ENCODE data around the gene PRR15L. TPM values are rescaled to one million over a fixed set of nuclear protein-coding genes. Genes with fewer than 3 reads are reported as not detected.

The PRR15L gene
- total and polyA plus RNA-seq, 2 of the 8 experiments (the other 6 are each of a cell fraction or from before 2014, with no cell fraction given): 0.26 to 1.1 TPM

GRCh38 chr17:47931848-47932247, 25.8 kb downstream of the PRR15L start:
- FAIRE-seq: no peak
- no peaks in the 10 kb centered on the region for H3K79me2 ChIP-seq (ENCODE audit: control insufficient read depth in 1 of 2, insufficient read depth in 2 of 2, low read length in 2 of 2)
- ChIA-PET POLR2A (ENCODE audit: partially characterized antibody) (interaction anchor here (0.6 to 2.4 kb wide), 5 partner anchors 10 to 42 kb away, joined by 3 to 8 read pairs (median 3); partner anchors contain the start of gene PNPO), CTCF (ENCODE audit: partially characterized antibody) (interaction anchor here (0.8 to 13.8 kb wide), 4 partner anchors 14 to 72 kb away, joined by 3 to 154 read pairs (median 3); partner anchors contain the start of gene PNPO)
- no peak overlapping the region for H3K9ac ChIP-seq (replicated peaks in 1 of 4; ENCODE audit: extremely low read depth in 1 of 4, low read depth in 3 of 4, low read length in 3 of 4)
- H4K91ac ChIP-seq (replicated peaks; ENCODE audit: insufficient read length, low read length): no peak overlapping the region
- H3K4me3 ChIP-seq (ENCODE audit: extremely low read depth in 1 of 4, insufficient read depth in 2 of 4, low read depth in 3 of 4, low read length in 4 of 4): no peak overlapping the region
- no peaks in the 10 kb centered on the region for H3K79me1 ChIP-seq (ENCODE audit: low read depth, low read length)
- no peak overlapping the region for H3K18ac ChIP-seq (ENCODE audit: extremely low read depth, low read length)
- no peak overlapping the region for H2BK15ac ChIP-seq (ENCODE audit: low read length)
- H2BK5ac ChIP-seq (ENCODE audit: low read depth, low read length): no peak overlapping the region
- H3K27me3 ChIP-seq (replicated peaks in 1 of 4; ENCODE audit: control insufficient read depth in 3 of 4, extremely low read depth in 1 of 4, insufficient read depth in 3 of 4, low read length in 3 of 4): no peaks in the 10 kb centered on the region
- no peaks in the 10 kb centered on the region for H4K20me1 ChIP-seq (replicated peaks in 1 of 2; ENCODE audit: control insufficient read depth in 1 of 2, insufficient read depth in 2 of 2, low read length in 2 of 2)
- no peak overlapping the region for H4K5ac ChIP-seq (ENCODE audit: insufficient read length, low read depth, low read length)
- H3K4me2 ChIP-seq (ENCODE audit: insufficient read depth in 1 of 2, low read depth in 2 of 2, low read length in 2 of 2): no peak overlapping the region
- no peak overlapping the region for H3K4ac ChIP-seq (replicated peaks; ENCODE audit: insufficient read length, low read depth, low read length)
- H3K36me3 ChIP-seq (ENCODE audit: control insufficient read depth in 2 of 4, insufficient read depth in 4 of 4, low read length in 3 of 4): peaks cover 0 to 10% (median 0%) of the 10 kb centered on the region in 4 experiments; a peak in 2 of 8 replicates
- no peak overlapping the region for H2BK12ac ChIP-seq (ENCODE audit: low read depth, low read length)
- H3K23me2 ChIP-seq (ENCODE audit: low read depth, low read length): 0 out of 2 replicates have a peak, but pooled peaks cover 2% of the 10 kb centered on the region
- H3K56ac ChIP-seq (replicated peaks; ENCODE audit: insufficient read length, low read depth, low read length): no peak overlapping the region
- H4K8ac ChIP-seq (ENCODE audit: extremely low read depth, insufficient read depth, low read length): no peak overlapping the region
- H2BK120ac ChIP-seq (replicated peaks; ENCODE audit: low read depth, low read length): no peak overlapping the region
- H3K4me1 ChIP-seq (replicated peaks in 1 of 4; ENCODE audit: control insufficient read depth in 3 of 4, insufficient read depth in 4 of 4, low read length in 3 of 4): no peaks in the 10 kb centered on the region
- no peak for DNase-seq (ENCODE audit: low read depth in 1 of 2, low spot score in 2 of 2)
- WGBS, 2 experiments (ENCODE audit: extremely low coverage in 1 of 2, insufficient coverage in 1 of 2, insufficient read length in 1 of 2, insufficient replicate concordance in 2 of 2, low coverage in 1 of 2, low lambda C conversion rate in 2 of 2, missing lambda C conversion rate in 1 of 2): 87% methylated on average over 4 of the region's 4 CpGs; no CpG with 5 or more reads in 1 of the 2 experiments
- H3K23ac ChIP-seq (ENCODE audit: insufficient read length): no peak overlapping the region
- H2AK5ac ChIP-seq (ENCODE audit: low read depth, low read length): no peak overlapping the region
- no peak overlapping the region for H2BK20ac ChIP-seq (ENCODE audit: low read length)
- no peak overlapping the region for H3K14ac ChIP-seq (ENCODE audit: insufficient read length)
- H2AFZ ChIP-seq (ENCODE audit: low read length): no peak overlapping the region
- no peak overlapping the region for H3K27ac ChIP-seq (ENCODE audit: low read depth, low read length)
- no peaks in the 10 kb centered on the region for H3K9me3 ChIP-seq (ENCODE audit: insufficient read depth in 2 of 2, low read depth in 1 of 2, low read length in 1 of 2)
- TF ChIP-seq EP300 (IDR thresholded peaks at IDR 0.05; ENCODE audit: borderline replicate concordance in 1 of 2, low read depth in 2 of 2, low read length in 2 of 2): no peak
- no peak for TF ChIP-seq SP1 (IDR thresholded peaks at IDR 0.05; ENCODE audit: low read depth, low read length)
- TF ChIP-seq RFX5 (IDR thresholded peaks at IDR 0.05; ENCODE audit: borderline replicate concordance, low read depth, low read length): no peak
- no peak for TF ChIP-seq CEBPB (IDR thresholded peaks at IDR 0.05; ENCODE audit: low read depth, low read length)
- no peak for TF ChIP-seq PHF8 (conservative IDR thresholded peaks at IDR 0.05; ENCODE audit: low read depth, low read length)
- no peak for TF ChIP-seq NRF1 (IDR thresholded peaks at IDR 0.05; ENCODE audit: low read depth, low read length)
- no peak for TF ChIP-seq POU5F1 (IDR thresholded peaks at IDR 0.05; ENCODE audit: low read depth, low read length)
- TF ChIP-seq HDAC2 (IDR thresholded peaks at IDR 0.05; ENCODE audit: borderline replicate concordance in 1 of 2, low read depth in 2 of 2, low read length in 2 of 2): no peak
- TF ChIP-seq ASH2L (IDR thresholded peaks at IDR 0.05; ENCODE audit: low read length): no peak
- TF ChIP-seq KDM1A (IDR thresholded peaks at IDR 0.05; ENCODE audit: borderline replicate concordance, low read length): no peak
- no peak for TF ChIP-seq CBX8 (IDR thresholded peaks at IDR 0.05; ENCODE audit: borderline replicate concordance, low read depth, low read length)
- TF ChIP-seq POLR2AphosphoS5 (IDR thresholded peaks at IDR 0.05; ENCODE audit: low read depth, low read length): no peak

Measured in H1 (cell line).